H9 (cell line): ENCODE results near the gene WDR44. TPM values are rescaled to one million over a fixed set of nuclear protein-coding genes. Genes with fewer than 3 reads are reported as not detected.

Experiments used
- DNase-seq: peaks from one replicate; pipeline ENCODE4 v3.0.0-alpha.2; 2017
- H2AFZ ChIP-seq: one replicate; pipeline ENCODE4 v1.6.1; 2013; ENCODE audit warnings: mild to moderate bottlenecking, low read length, control low read depth, moderate library complexity
- H2AK5ac ChIP-seq: 2 replicates; pipeline ENCODE4 v1.6.1; 2013; ENCODE audit warnings: low read length, control low read depth, mixed read lengths; ENCODE audit not compliant: insufficient read length
- H2BK120ac ChIP-seq: one replicate; pipeline ENCODE4 v1.6.1; 2013; ENCODE audit warnings: low read depth, mild to moderate bottlenecking, low read length, control low read depth, inconsistent platforms; ENCODE audit not compliant: poor library complexity, severe bottlenecking
- H2BK12ac ChIP-seq: 2 replicates; pipeline ENCODE4 v1.6.1; 2013; ENCODE audit warnings: low read length, control low read depth, mixed read lengths, low read depth; ENCODE audit not compliant: insufficient read length
- H2BK15ac ChIP-seq: 2 replicates; pipeline ENCODE4 v1.6.1; 2013; ENCODE audit warnings: low read depth, low read length, control low read depth
- H2BK20ac ChIP-seq: one replicate; pipeline ENCODE4 v1.6.1; 2013; ENCODE audit warnings: low read depth, mild to moderate bottlenecking, low read length, control low read depth, inconsistent platforms; ENCODE audit not compliant: poor library complexity, severe bottlenecking
- H2BK5ac ChIP-seq: 2 replicates; pipeline ENCODE4 v1.6.1; 2013; ENCODE audit warnings: low read length, control low read depth, mixed read lengths; ENCODE audit not compliant: insufficient read length
- H3K14ac ChIP-seq: 2 replicates; pipeline ENCODE4 v1.6.1; 2013; ENCODE audit warnings: low read length, control low read depth; ENCODE audit not compliant: insufficient read depth
- H3K18ac ChIP-seq: 2 replicates; pipeline ENCODE4 v1.6.1; 2013; ENCODE audit warnings: low read depth, mild to moderate bottlenecking, mixed read lengths, low read length, control low read depth; ENCODE audit not compliant: insufficient read length
- H3K23ac ChIP-seq: 2 replicates; pipeline ENCODE4 v1.6.1; 2013; ENCODE audit warnings: low read length, control low read depth, mixed read lengths, low read depth; ENCODE audit not compliant: insufficient read length
- H3K23me2 ChIP-seq: 2 replicates; pipeline ENCODE4 v1.6.1; 2013; ENCODE audit warnings: low read depth, mild to moderate bottlenecking, mixed read lengths, low read length, control low read depth; ENCODE audit not compliant: insufficient read length, poor library complexity, severe bottlenecking
- H3K27ac ChIP-seq: 2 replicates; pipeline ENCODE4 v1.5.1; 2013; ENCODE audit warnings: low read length, control low read depth, mixed read lengths, low read depth; ENCODE audit not compliant: insufficient read length
- H3K27me3 ChIP-seq: 2 replicates; pipeline ENCODE4 v1.6.1; 2013; ENCODE audit warnings: low read length, control low read depth, inconsistent platforms; ENCODE audit not compliant: insufficient read depth
- H3K4ac ChIP-seq: 2 replicates; pipeline ENCODE4 v1.6.1; 2013; ENCODE audit warnings: low read depth, mild to moderate bottlenecking, control low read depth, inconsistent platforms, low read length, moderate library complexity
- H3K4me1 ChIP-seq: 2 replicates; pipeline ENCODE4 v1.6.1; 2013; ENCODE audit warnings: low read length, control low read depth, inconsistent platforms; ENCODE audit not compliant: insufficient read depth
- H3K4me2 ChIP-seq: 2 replicates; pipeline ENCODE4 v1.6.1; 2013; ENCODE audit warnings: low read length, control low read depth, mixed read lengths; ENCODE audit not compliant: insufficient read length, insufficient read depth
- H3K56ac ChIP-seq: 2 replicates; pipeline ENCODE4 v1.6.1; 2013; ENCODE audit warnings: low read depth, mild to moderate bottlenecking, mixed read lengths, low read length, control low read depth; ENCODE audit not compliant: insufficient read length
- H3K79me1 ChIP-seq: 2 replicates; pipeline ENCODE4 v1.6.1; 2013; ENCODE audit warnings: low read depth, mild to moderate bottlenecking, moderate library complexity, low read length, control low read depth, inconsistent platforms; ENCODE audit not compliant: insufficient read depth, poor library complexity, severe bottlenecking
- H3K79me2 ChIP-seq: 2 replicates; pipeline ENCODE4 v1.6.1; 2013; ENCODE audit warnings: low read length, control low read depth, inconsistent platforms; ENCODE audit not compliant: insufficient read depth
- H3K9ac ChIP-seq: 2 replicates; pipeline ENCODE4 v1.6.1; 2013; ENCODE audit warnings: low read length, control low read depth, mixed read lengths; ENCODE audit not compliant: insufficient read length; ENCODE audit errors: extremely low read depth
- H3K9me3 ChIP-seq: one replicate; pipeline ENCODE4 v1.6.1; 2013; ENCODE audit warnings: low read depth, low read length, inconsistent platforms; ENCODE audit not compliant: control insufficient read depth
- H3T11ph ChIP-seq: one replicate; pipeline ENCODE4 v1.6.1; 2013; ENCODE audit warnings: mild to moderate bottlenecking, low read length, control low read depth, inconsistent platforms
- H4K20me1 ChIP-seq: one replicate; pipeline ENCODE4 v1.6.1; 2013; ENCODE audit not compliant: control insufficient read depth, insufficient read length, insufficient read depth
- H4K5ac ChIP-seq: 2 replicates; pipeline ENCODE4 v1.6.1; 2013; ENCODE audit warnings: low read depth, mild to moderate bottlenecking, mixed read lengths, low read length, control low read depth; ENCODE audit not compliant: insufficient read length
- H4K8ac ChIP-seq: replicated peaks from 2 replicates; pipeline ENCODE4 v1.6.1; 2013; ENCODE audit warnings: low read length, control low read depth, mixed read lengths, low read depth; ENCODE audit not compliant: insufficient read length
- H4K91ac ChIP-seq: 2 replicates; pipeline ENCODE4 v1.6.1; 2013; ENCODE audit warnings: low read depth, mild to moderate bottlenecking, moderate library complexity, mixed read lengths, low read length, control low read depth; ENCODE audit not compliant: insufficient read length
- H3K27ac Mint-ChIP-seq, 3 experiments: 2 replicates in 2 of 3; 3 replicates in 1 of 3; pipeline ENCODE4 v1.8.0; 2020 to 2021; ENCODE audit warnings: mixed read lengths in 3 of 3, mild to moderate bottlenecking in 1 of 3, moderate library complexity in 1 of 3
- H3K27me3 Mint-ChIP-seq: 2 replicates; pipeline ENCODE4 v1.8.0; 2021; ENCODE audit warnings: low read depth, mild to moderate bottlenecking, moderate library complexity, mixed read lengths
- H3K36me3 Mint-ChIP-seq, 3 experiments: 2 replicates in 2 of 3; 3 replicates in 1 of 3; pipeline ENCODE4 v1.8.0; 2020 to 2021; ENCODE audit warnings: low read depth in 3 of 3, mixed read lengths in 3 of 3; ENCODE audit not compliant: insufficient read depth in 1 of 3
- H3K4me1 Mint-ChIP-seq, 2 experiments: 2 replicates each; pipeline ENCODE4 v1.8.0; 2020; ENCODE audit warnings: mixed read lengths in 2 of 2
- H3K4me3 Mint-ChIP-seq, 2 experiments: 2 replicates in 1 of 2; 3 replicates in 1 of 2; pipeline ENCODE4 v1.8.0; 2020 to 2021; ENCODE audit warnings: mild to moderate bottlenecking in 2 of 2, mixed read lengths in 2 of 2, moderate library complexity in 1 of 2
- H3K9me3 Mint-ChIP-seq, 2 experiments: 2 replicates in 1 of 2; 3 replicates in 1 of 2; pipeline ENCODE4 v1.8.0; 2020; ENCODE audit warnings: mild to moderate bottlenecking in 2 of 2, mixed read lengths in 2 of 2, moderate library complexity in 1 of 2
- WGBS: extraction: QIAGEN DNeasy Blood & Tissue Kit; methylation state at CpG from one replicate; pipeline ENCODE4 v1.1.7; 2013; ENCODE audit warnings: missing lambda C conversion rate, low lambda C conversion rate, mixed read lengths; ENCODE audit not compliant: insufficient read length; ENCODE audit errors: extremely low coverage; 5-methylcytosine and 5-hydroxymethylcytosine counted together
- total RNA-seq: library from RNA; stranded (reverse); gene quantifications from 2 replicates; pipeline ENCODE4 v1.2.1, GENCODE V29; 2021
- TF ChIP-seq, protein P1 (sequence below): fragments of 200-600 bp; sonication (generic); conservative IDR thresholded peaks from 3 replicates; pipeline ENCODE4 v1.8.0; 2021; ENCODE audit warnings: antibody characterized with exemption, mild to moderate bottlenecking

The WDR44 gene
- total RNA-seq, 1 experiment from 2014 or later = 29.6 TPM

DNA sequence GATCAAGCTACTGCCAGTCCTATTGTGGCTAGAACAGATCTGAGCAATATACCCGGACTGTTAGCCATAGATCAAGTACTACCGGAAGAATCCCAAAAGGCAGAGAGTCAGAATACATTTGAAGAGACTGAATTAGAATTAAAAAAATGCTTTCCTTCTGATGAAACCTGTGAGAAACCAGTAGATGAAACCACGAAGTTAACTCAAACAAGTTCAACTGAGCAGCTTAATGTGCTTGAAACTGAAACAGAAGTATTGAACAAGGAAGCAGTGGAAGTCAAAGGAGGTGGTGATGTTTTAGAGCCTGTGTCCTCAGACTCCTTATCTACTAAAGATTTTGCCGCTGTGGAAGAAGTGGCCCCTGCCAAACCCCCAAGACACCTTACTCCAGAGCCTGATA is 46.8 kb downstream of the WDR44 start:
- Mint-ChIP-seq H3K4me3 (no peak overlapping the region), H3K9me3 (no peaks in the 10 kb centered on the region), H3K36me3 (peaks cover 18 to 42% (median 33%) of the 10 kb centered on the region in 3 experiments), H3K27ac (no peak overlapping the region; a peak in 1 of 7 replicates), H3K27me3 (no peaks in the 10 kb centered on the region), H3K4me1 (no peaks in the 10 kb centered on the region)
- Histone ChIP-seq H2BK5ac (no peak overlapping the region), H3K79me2 (no peaks in the 10 kb centered on the region), H2AFZ (no peak overlapping the region), H3K23ac (no peak overlapping the region), H3K56ac (no peak overlapping the region), H2BK12ac (no peak overlapping the region), H3K4ac (no peak overlapping the region), H4K8ac (no peak overlapping the region), H2BK15ac (no peak overlapping the region), H3K27me3 (no peaks in the 10 kb centered on the region), H3K18ac (no peak overlapping the region), H3K79me1 (no peaks in the 10 kb centered on the region), H2AK5ac (no peak overlapping the region), H2BK20ac (no peak overlapping the region), H2BK120ac (no peak overlapping the region), H3T11ph (no peak overlapping the region), H3K14ac (no peak overlapping the region), H4K20me1 (no peaks in the 10 kb centered on the region), H3K27ac (no peak overlapping the region), H3K9ac (no peak overlapping the region), H3K9me3 (peaks cover 7% of the 10 kb centered on the region), H3K23me2 (no peaks in the 10 kb centered on the region), H3K4me2 (no peak overlapping the region), H3K4me1 (no peaks in the 10 kb centered on the region), H4K91ac (no peak overlapping the region), H4K5ac (no peak overlapping the region)
- TF ChIP-seq, protein P1, sequence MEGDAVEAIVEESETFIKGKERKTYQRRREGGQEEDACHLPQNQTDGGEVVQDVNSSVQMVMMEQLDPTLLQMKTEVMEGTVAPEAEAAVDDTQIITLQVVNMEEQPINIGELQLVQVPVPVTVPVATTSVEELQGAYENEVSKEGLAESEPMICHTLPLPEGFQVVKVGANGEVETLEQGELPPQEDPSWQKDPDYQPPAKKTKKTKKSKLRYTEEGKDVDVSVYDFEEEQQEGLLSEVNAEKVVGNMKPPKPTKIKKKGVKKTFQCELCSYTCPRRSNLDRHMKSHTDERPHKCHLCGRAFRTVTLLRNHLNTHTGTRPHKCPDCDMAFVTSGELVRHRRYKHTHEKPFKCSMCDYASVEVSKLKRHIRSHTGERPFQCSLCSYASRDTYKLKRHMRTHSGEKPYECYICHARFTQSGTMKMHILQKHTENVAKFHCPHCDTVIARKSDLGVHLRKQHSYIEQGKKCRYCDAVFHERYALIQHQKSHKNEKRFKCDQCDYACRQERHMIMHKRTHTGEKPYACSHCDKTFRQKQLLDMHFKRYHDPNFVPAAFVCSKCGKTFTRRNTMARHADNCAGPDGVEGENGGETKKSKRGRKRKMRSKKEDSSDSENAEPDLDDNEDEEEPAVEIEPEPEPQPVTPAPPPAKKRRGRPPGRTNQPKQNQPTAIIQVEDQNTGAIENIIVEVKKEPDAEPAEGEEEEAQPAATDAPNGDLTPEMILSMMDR = no peak
- no peak for DNase-seq
- WGBS = no CpG with 5 or more reads among the region's 4 CpGs
